CD8-positive, alpha-beta memory T cell (primary cell): ENCODE measurements around the gene FADD. TPM values are rescaled to one million over a fixed set of nuclear protein-coding genes. Genes with fewer than 3 reads are reported as not detected.
A peak's percentile ranks its signal among the peaks of the same experiment; 100 is the strongest.

Experiments used
- CTCF ChIA-PET: fragments of 350-600 bp; sonication (Branson Sonifier 250); formaldehyde crosslinking; loops from one replicate; lab custom pipeline; 2021; ENCODE audit warnings: antibody characterized with exemption; lab: Charles Lee
- POLR2A ChIA-PET: fragments of 350-600 bp; sonication (Branson Sonifier 250); formaldehyde crosslinking; loops from one replicate; lab custom pipeline; 2021; ENCODE audit warnings: antibody characterized with exemption; lab: Charles Lee
- DNase-seq, 5 donors: peaks; one replicate each; pipeline versions ENCODE4 v3.0.0 to v3.0.0-alpha.2; 2020 to 2022; ENCODE audit warnings: mixed read lengths in 1 of 5
- H3K27ac ChIP-seq: one replicate; pipeline ENCODE4 v1.7.0; 2013; ENCODE audit warnings: low read depth, mild to moderate bottlenecking, low read length, moderate library complexity
- H3K27me3 ChIP-seq: 2 replicates; pipeline ENCODE4 v1.7.0; 2013; ENCODE audit warnings: low read length, mild to moderate bottlenecking; ENCODE audit not compliant: insufficient read depth, poor library complexity, severe bottlenecking
- H3K36me3 ChIP-seq: 2 replicates; pipeline ENCODE4 v1.7.0; 2013; ENCODE audit warnings: mild to moderate bottlenecking, low read length, moderate library complexity; ENCODE audit not compliant: insufficient read depth
- H3K4me1 ChIP-seq: 2 replicates; pipeline ENCODE4 v1.7.0; 2013; ENCODE audit warnings: mild to moderate bottlenecking, low read length, moderate library complexity; ENCODE audit not compliant: insufficient read depth
- H3K4me3 ChIP-seq: 2 replicates; pipeline ENCODE4 v1.7.0; 2013; ENCODE audit warnings: mild to moderate bottlenecking, low read length
- H3K9me3 ChIP-seq: 2 replicates; pipeline ENCODE4 v1.7.0; 2013; ENCODE audit warnings: mild to moderate bottlenecking, low read length
- H3K27ac Mint-ChIP-seq, 8 donors: one replicate each; pipeline ENCODE4 v1.8.0; 2020 to 2021; ENCODE audit warnings: mixed read lengths in 8 of 8, mild to moderate bottlenecking in 6 of 8, inconsistent platforms in 3 of 8, moderate library complexity in 3 of 8
- H3K27me3 Mint-ChIP-seq, 2 donors: one replicate each; pipeline ENCODE4 v1.8.0; 2020 to 2021; ENCODE audit warnings: mixed read lengths in 2 of 2, mild to moderate bottlenecking in 1 of 2, moderate library complexity in 1 of 2
- H3K36me3 Mint-ChIP-seq, 3 donors: one replicate each; pipeline ENCODE4 v1.8.0; 2020 to 2021; ENCODE audit warnings: mixed read lengths in 3 of 3, inconsistent platforms in 1 of 3, mild to moderate bottlenecking in 1 of 3
- H3K4me1 Mint-ChIP-seq, 3 donors: one replicate each; pipeline ENCODE4 v1.8.0; 2020 to 2021; ENCODE audit warnings: mixed read lengths in 3 of 3, inconsistent platforms in 1 of 3, mild to moderate bottlenecking in 1 of 3
- H3K4me3 Mint-ChIP-seq, 7 donors: one replicate each; pipeline ENCODE4 v1.8.0; 2020 to 2021; ENCODE audit warnings: mixed read lengths in 7 of 7, mild to moderate bottlenecking in 6 of 7, moderate library complexity in 4 of 7, inconsistent platforms in 2 of 7
- H3K9me3 Mint-ChIP-seq, 5 donors: one replicate each; pipeline ENCODE4 v1.8.0; 2020 to 2022; ENCODE audit warnings: mixed read lengths in 5 of 5, mild to moderate bottlenecking in 3 of 5, moderate library complexity in 2 of 5, inconsistent platforms in 1 of 5
- polyA plus RNA-seq: library from polyadenylated mRNA; unstranded; fragments of 300-500 nt; fragmentation: Illumina TruSeq; gene quantifications from one replicate; pipeline ENCODE4 v1.2.3, GENCODE V29; 2021
- total RNA-seq, 2 experiments: library from RNA; stranded (reverse); gene quantifications; one replicate each; pipeline ENCODE4 v1.2.3, GENCODE V29; 2021

The FADD gene
- total and polyA plus RNA-seq, 3 experiments from 2014 or later = 22.9 to 39.4 (median 38.5) TPM

GRCh38 chr11:70240337-70240736 is 37.2 kb downstream of the FADD start:
- Mint-ChIP-seq H3K4me1 (no peaks in the 10 kb centered on the region), H3K27ac (no peak overlapping the region), H3K9me3 (no peaks in the 10 kb centered on the region), H3K4me3 (no peak overlapping the region), H3K36me3 (no peaks in the 10 kb centered on the region), H3K27me3 (peaks cover 13 to 21% of the 10 kb centered on the region in 2 donors)
- CTCF ChIA-PET = no interaction called here
- no peak overlapping the region for H3K27ac ChIP-seq
- POLR2A ChIA-PET = no interaction called here
- H3K4me1 ChIP-seq = no peaks in the 10 kb centered on the region
- no peak for DNase-seq
- H3K36me3 ChIP-seq = no peaks in the 10 kb centered on the region
- no peaks in the 10 kb centered on the region for H3K9me3 ChIP-seq
- no peaks in the 10 kb centered on the region for H3K27me3 ChIP-seq
- H3K4me3 ChIP-seq = no peak overlapping the region

- peaks cover 14 to 19% of the 10 kb centered on the region in 2 donors for H3K27me3 Mint-ChIP-seq
- H3K4me3 ChIP-seq = no peak overlapping the region
These were observed 38.6 kb downstream of the FADD start for GRCh38 chr11:70241709-70242108.

GRCh38 chr11:70242885-70243284 is 39.8 kb downstream of the FADD start:
- H3K4me1 ChIP-seq = no peaks in the 10 kb centered on the region

More at GRCh38 chr11:70241709-70242108, 38.6 kb downstream of the FADD start:
- H3K4me1 Mint-ChIP-seq = no peaks in the 10 kb centered on the region
- no peaks in the 10 kb centered on the region for H3K4me1 ChIP-seq
- no peaks in the 10 kb centered on the region for H3K36me3 Mint-ChIP-seq
- POLR2A ChIA-PET = no interaction called here
- no peak overlapping the region for H3K4me3 Mint-ChIP-seq
- no peak for DNase-seq
- no peak overlapping the region for H3K27ac ChIP-seq
- H3K36me3 ChIP-seq = no peaks in the 10 kb centered on the region
- H3K9me3 ChIP-seq = no peaks in the 10 kb centered on the region
- H3K9me3 Mint-ChIP-seq = no peaks in the 10 kb centered on the region
- H3K27ac Mint-ChIP-seq = no peak overlapping the region
- CTCF ChIA-PET = no interaction called here
- H3K27me3 ChIP-seq = no peaks in the 10 kb centered on the region

GRCh38 chr11:70243912-70244652 is 41.0 kb downstream of the FADD start:
- H3K4me1 ChIP-seq = no peaks in the 10 kb centered on the region
- no peaks in the 10 kb centered on the region for H3K36me3 ChIP-seq
- no peak overlapping the region for H3K27ac ChIP-seq
- H3K27ac Mint-ChIP-seq = no peak overlapping the region
- no peaks in the 10 kb centered on the region for H3K36me3 Mint-ChIP-seq
- no peaks in the 10 kb centered on the region for H3K9me3 Mint-ChIP-seq
- no peaks in the 10 kb centered on the region for H3K27me3 ChIP-seq
- H3K27me3 Mint-ChIP-seq = peaks cover 10 to 19% of the 10 kb centered on the region in 2 donors
- ChIA-PET CTCF (no interaction called here), POLR2A (no interaction called here)
- H3K4me3 ChIP-seq = no peak overlapping the region
- no peaks in the 10 kb centered on the region for H3K9me3 ChIP-seq
- H3K4me1 Mint-ChIP-seq = no peaks in the 10 kb centered on the region
- H3K4me3 Mint-ChIP-seq = no peak overlapping the region
- DNase-seq = no peak

More at GRCh38 chr11:70242885-70243284, 39.8 kb downstream of the FADD start:
- Histone ChIP-seq H3K27me3 (no peaks in the 10 kb centered on the region), H3K9me3 (no peaks in the 10 kb centered on the region), H3K4me3 (no peak overlapping the region), H3K27ac (no peak overlapping the region), H3K36me3 (no peaks in the 10 kb centered on the region)
- no peaks in the 10 kb centered on the region for H3K4me1 Mint-ChIP-seq
- DNase-seq = no peak
- no peaks in the 10 kb centered on the region for H3K36me3 Mint-ChIP-seq
- H3K4me3 Mint-ChIP-seq = no peak overlapping the region
- ChIA-PET POLR2A (no interaction called here), CTCF (no interaction called here)
- peaks cover 12 to 19% of the 10 kb centered on the region in 2 donors for H3K27me3 Mint-ChIP-seq
- peak overlapping the region in 1 of 8 donors; percentile 68 for H3K27ac Mint-ChIP-seq
- H3K9me3 Mint-ChIP-seq = no peaks in the 10 kb centered on the region

- CTCF ChIA-PET = no interaction called here
- Histone ChIP-seq H3K36me3 (no peaks in the 10 kb centered on the region), H3K4me1 (no peaks in the 10 kb centered on the region), H3K27me3 (no peaks in the 10 kb centered on the region), H3K9me3 (no peaks in the 10 kb centered on the region), H3K27ac (no peak overlapping the region), H3K4me3 (no peak overlapping the region)
- Mint-ChIP-seq H3K4me3 (no peak overlapping the region), H3K27me3 (peaks cover 9 to 14% of the 10 kb centered on the region in 2 donors), H3K9me3 (no peaks in the 10 kb centered on the region), H3K36me3 (no peaks in the 10 kb centered on the region), H3K27ac (no peak overlapping the region), H3K4me1 (no peaks in the 10 kb centered on the region)
- DNase-seq = no peak
- POLR2A ChIA-PET = no interaction called here
These were observed 41.6 kb downstream of the FADD start for GRCh38 chr11:70244698-70245097.

- DNase-seq = no peak
- ChIA-PET CTCF (no interaction called here), POLR2A (no interaction called here)
- Histone ChIP-seq H3K36me3 (no peaks in the 10 kb centered on the region), H3K27me3 (no peaks in the 10 kb centered on the region), H3K4me3 (no peak overlapping the region), H3K9me3 (no peaks in the 10 kb centered on the region), H3K27ac (no peak overlapping the region), H3K4me1 (no peaks in the 10 kb centered on the region)
- no peaks in the 10 kb centered on the region for H3K36me3 Mint-ChIP-seq
- no peaks in the 10 kb centered on the region for H3K9me3 Mint-ChIP-seq
- H3K27ac Mint-ChIP-seq = no peak overlapping the region
- H3K27me3 Mint-ChIP-seq = peaks cover 9 to 13% of the 10 kb centered on the region in 2 donors
- no peaks in the 10 kb centered on the region for H3K4me1 Mint-ChIP-seq
- H3K4me3 Mint-ChIP-seq = no peak overlapping the region
These were observed 43.1 kb downstream of the FADD start for GRCh38 chr11:70246196-70246595.

- Mint-ChIP-seq H3K4me1 (no peaks in the 10 kb centered on the region), H3K9me3 (no peaks in the 10 kb centered on the region), H3K27me3 (peaks cover 9 to 13% of the 10 kb centered on the region in 2 donors), H3K4me3 (no peak overlapping the region), H3K27ac (peak overlapping the region in 2 of 8 donors; percentile 17 to 70), H3K36me3 (no peaks in the 10 kb centered on the region)
- ChIA-PET CTCF (no interaction called here), POLR2A (no interaction called here)
- no peaks in the 10 kb centered on the region for H3K27me3 ChIP-seq
- H3K4me1 ChIP-seq = no peaks in the 10 kb centered on the region
- no peaks in the 10 kb centered on the region for H3K9me3 ChIP-seq
- no peaks in the 10 kb centered on the region for H3K36me3 ChIP-seq
- no peak overlapping the region for H3K4me3 ChIP-seq
- H3K27ac ChIP-seq = no peak overlapping the region
- no peak for DNase-seq
These were observed 44.1 kb downstream of the FADD start for GRCh38 chr11:70247042-70247709.

- Histone ChIP-seq H3K9me3 (no peaks in the 10 kb centered on the region), H3K27ac (no peak overlapping the region), H3K36me3 (no peaks in the 10 kb centered on the region), H3K27me3 (no peaks in the 10 kb centered on the region), H3K4me1 (no peaks in the 10 kb centered on the region), H3K4me3 (no peak overlapping the region)
- DNase-seq = no peak
- POLR2A ChIA-PET = no interaction called here
- Mint-ChIP-seq H3K4me1 (peaks cover under 1 to 2% (median 1%) of the 10 kb centered on the region in 3 donors), H3K27ac (no peak overlapping the region), H3K36me3 (no peaks in the 10 kb centered on the region), H3K4me3 (no peak overlapping the region), H3K27me3 (peaks cover 9 to 11% of the 10 kb centered on the region in 2 donors), H3K9me3 (no peaks in the 10 kb centered on the region)
- CTCF ChIA-PET = no interaction called here
These were observed 44.6 kb downstream of the FADD start for GRCh38 chr11:70247710-70248072.
